Heart left ventricle (tissue), 13 donors: ENCODE results near the gene KIF18A.

Source experiments
- CTCF ChIP-seq, 12 donors: fragments of 200-600 bp; sonication (generic) in 4 of 12; IDR thresholded peaks; one replicate each; pipeline versions ENCODE4 v1.5.0 to v1.8.0; 2018 to 2022; ENCODE audit warnings: antibody characterized with exemption in 12 of 12, mild to moderate bottlenecking in 5 of 12
- POLR2A ChIP-seq, 2 donors: fragments of 450-650 bp; IDR thresholded peaks; one replicate each; pipeline ENCODE4 v1.6.1; 2017; ENCODE audit warnings: antibody characterized with exemption in 2 of 2, mild to moderate bottlenecking in 2 of 2, moderate library complexity in 2 of 2
- donor health status: ischemic (EF 13 %, LVEDD 7.1; RV severe dilation, severe dysfunction).
- donor health status: DM: no; HTN: yes; CAD: no.
- donor health status: DM: no; HTN: no; CAD: no.
- donor health status: ischemic (EF 25% LVEDD 6.9; RV normal size, moderate dysfunction).
- donor health status: ischemic (EF 25% LVEDD 5.7; RV mildly dilated, moderate dysfunction).
- donor health status: ischemic (EF 35%, LVEDD 5.7; RV mildly dilated, moderate dysfunction).
- donor health status: nonischemic (EF 11% LVEDD 7.7; RV severe dilation, severe dysfunction).
- donor health status: DM: yes; HTN: yes; CAD: no.
- donor health status: PGD.
- donor health status: ischemic (EF 29% LVEDD 5.4; RV normal size, mild dysfunction).
- donor health status: nonischemic (EF 23%, LVEDD 6.1; RV moderate dilation, normal function).

- TF ChIP-seq POLR2A (IDR thresholded peaks at IDR 0.05) (no peak), CTCF (IDR thresholded peaks at IDR 0.05) (no peak)
Observed at GRCh38 chr11:28140689-28141455, 32.9 kb upstream of the KIF18A start.
